Adrenal gland (tissue), 5 donors: Measurements from ENCODE around the gene WFDC11.
"Not testable (repeated sequence)": the region's sequence is repeated elsewhere in the genome, so short reads cannot be mapped to it uniquely, and the experiment has no call there.

Source experiments
- POLR2A ChIP-seq, 2 donors: fragments of 450-650 bp; IDR thresholded peaks; one replicate each; pipeline ENCODE4 v1.6.1; 2017; ENCODE audit warnings: antibody characterized with exemption in 2 of 2, mild to moderate bottlenecking in 2 of 2, moderate library complexity in 1 of 2
- TF ChIP-seq, protein P1 (sequence below), 6 experiments: fragments of 450-650 bp in 4 of 6; fragments of 200-600 bp in 2 of 6; sonication (generic) in 1 of 6; IDR thresholded peaks; 1 replicate in 5 of 6; 2 replicates in 1 of 6; pipeline versions ENCODE4 v1.5.1 to v1.8.0; 2016 to 2021; ENCODE audit warnings: antibody characterized with exemption in 6 of 6, mild to moderate bottlenecking in 2 of 6, moderate library complexity in 1 of 6
- donor health status: DM: no; HTN: no; CAD: no.

DNA sequence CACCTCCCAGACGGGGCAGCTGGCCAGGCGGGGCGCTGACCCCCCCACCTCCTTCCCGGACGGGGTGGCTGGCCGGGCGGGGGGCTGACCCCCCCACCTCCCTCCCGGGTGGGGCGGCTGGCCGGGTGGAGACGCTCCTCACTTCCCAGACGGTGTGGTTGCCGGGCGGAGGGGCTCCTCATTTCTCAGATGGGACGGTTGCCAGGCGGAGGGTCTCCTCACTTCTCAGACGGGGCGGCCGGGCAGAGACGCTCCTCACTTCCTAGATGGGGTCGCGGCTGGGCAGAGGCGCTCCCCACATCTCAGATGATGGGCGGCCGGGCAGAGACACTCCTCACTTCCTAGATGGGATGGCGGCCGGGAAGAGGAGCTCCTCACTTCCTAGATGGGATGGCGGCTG, 24.2 kb downstream of the WFDC11 start:
- TF ChIP-seq, protein P1, sequence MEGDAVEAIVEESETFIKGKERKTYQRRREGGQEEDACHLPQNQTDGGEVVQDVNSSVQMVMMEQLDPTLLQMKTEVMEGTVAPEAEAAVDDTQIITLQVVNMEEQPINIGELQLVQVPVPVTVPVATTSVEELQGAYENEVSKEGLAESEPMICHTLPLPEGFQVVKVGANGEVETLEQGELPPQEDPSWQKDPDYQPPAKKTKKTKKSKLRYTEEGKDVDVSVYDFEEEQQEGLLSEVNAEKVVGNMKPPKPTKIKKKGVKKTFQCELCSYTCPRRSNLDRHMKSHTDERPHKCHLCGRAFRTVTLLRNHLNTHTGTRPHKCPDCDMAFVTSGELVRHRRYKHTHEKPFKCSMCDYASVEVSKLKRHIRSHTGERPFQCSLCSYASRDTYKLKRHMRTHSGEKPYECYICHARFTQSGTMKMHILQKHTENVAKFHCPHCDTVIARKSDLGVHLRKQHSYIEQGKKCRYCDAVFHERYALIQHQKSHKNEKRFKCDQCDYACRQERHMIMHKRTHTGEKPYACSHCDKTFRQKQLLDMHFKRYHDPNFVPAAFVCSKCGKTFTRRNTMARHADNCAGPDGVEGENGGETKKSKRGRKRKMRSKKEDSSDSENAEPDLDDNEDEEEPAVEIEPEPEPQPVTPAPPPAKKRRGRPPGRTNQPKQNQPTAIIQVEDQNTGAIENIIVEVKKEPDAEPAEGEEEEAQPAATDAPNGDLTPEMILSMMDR (IDR thresholded peaks at IDR 0.05), result not testable (repeated sequence)
- not testable (repeated sequence) for TF ChIP-seq POLR2A (IDR thresholded peaks at IDR 0.05)
